Ishikawa (cell line): ENCODE measurements around the gene NUP85.

ENCODE experiments used
- CEBPB ChIP-seq: IDR thresholded peaks from 2 replicates; pipeline ENCODE4 v1.6.1; 2012
- CREB1 ChIP-seq: IDR thresholded peaks from 2 replicates; pipeline ENCODE4 v1.6.1; 2012; ENCODE audit warnings: low read depth
- EGR1 ChIP-seq: IDR thresholded peaks from 2 replicates; pipeline ENCODE4 v1.6.1; 2012
- EP300 ChIP-seq: IDR thresholded peaks from 2 replicates; pipeline ENCODE4 v1.6.1; 2012; ENCODE audit warnings: borderline replicate concordance
- FOXM1 ChIP-seq: IDR thresholded peaks from 2 replicates; pipeline ENCODE4 v1.6.1; 2012; ENCODE audit warnings: low read depth, borderline replicate concordance
- MAX ChIP-seq: IDR thresholded peaks from 2 replicates; pipeline ENCODE4 v1.6.1; 2012
- NFIC ChIP-seq: IDR thresholded peaks from 2 replicates; pipeline ENCODE4 v1.6.1; 2012
- RAD21 ChIP-seq: IDR thresholded peaks from 2 replicates; pipeline ENCODE4 v1.6.1; 2012; ENCODE audit warnings: low read depth
- TAF1 ChIP-seq: IDR thresholded peaks from 2 replicates; pipeline ENCODE4 v1.6.1; 2012; ENCODE audit warnings: low read depth, mild to moderate bottlenecking
- TCF12 ChIP-seq: IDR thresholded peaks from 2 replicates; pipeline ENCODE4 v1.6.1; 2012; ENCODE audit warnings: low read depth
- TEAD4 ChIP-seq: IDR thresholded peaks from 2 replicates; pipeline ENCODE4 v1.6.1; 2012
- YY1 ChIP-seq: IDR thresholded peaks from 2 replicates; pipeline ENCODE4 v1.6.1; 2012; ENCODE audit warnings: low read depth
- ZBTB7A ChIP-seq: IDR thresholded peaks from 2 replicates; pipeline ENCODE4 v1.6.1; 2012; ENCODE audit warnings: low read depth
- TF ChIP-seq, protein P1 (sequence below): IDR thresholded peaks from 2 replicates; pipeline ENCODE4 v1.6.1; 2012; ENCODE audit warnings: low read depth, mild to moderate bottlenecking
- TF ChIP-seq, protein P2 (sequence below): IDR thresholded peaks from 2 replicates; pipeline ENCODE4 v1.6.1; 2012

The NUP85 gene

DNA sequence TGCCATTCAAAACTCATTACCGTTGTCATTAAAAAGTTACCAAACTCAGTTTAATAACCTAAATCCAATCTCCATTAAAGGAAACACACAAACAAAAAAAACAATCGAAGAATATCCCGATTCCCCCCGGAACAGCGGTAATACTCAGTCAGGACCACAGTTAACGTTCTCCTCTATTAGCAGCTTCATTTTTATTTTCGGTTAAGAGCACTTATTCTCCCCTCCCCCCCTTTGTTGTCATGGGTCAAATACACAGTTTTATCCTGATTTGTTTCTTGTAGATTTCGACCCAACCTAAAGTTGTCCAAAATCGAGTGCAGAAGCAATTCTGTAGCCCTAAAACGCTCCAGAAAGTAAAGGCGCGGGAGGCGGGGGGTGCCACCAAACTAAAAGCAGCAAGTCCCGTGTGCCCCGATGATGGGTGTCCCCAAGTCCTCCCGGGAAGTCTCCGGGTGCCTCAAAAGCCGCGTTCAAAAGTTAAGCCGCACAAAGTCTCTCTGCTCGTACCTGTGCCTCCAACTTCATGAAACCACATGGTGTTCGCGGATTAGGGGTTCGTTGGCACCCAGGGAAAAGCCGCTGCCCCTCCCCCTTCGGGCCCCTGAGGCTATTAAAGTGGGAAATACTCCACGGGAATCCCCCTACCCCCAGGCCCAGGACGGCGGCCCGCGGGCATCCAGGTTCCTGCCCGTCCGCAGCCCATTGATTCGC lies 23.7 kb upstream of the NUP85 start:
- TF ChIP-seq MAX (0 out of 2 replicates have a peak, but pooled peaks have one; percentile 25), YY1 (no peak)

DNA sequence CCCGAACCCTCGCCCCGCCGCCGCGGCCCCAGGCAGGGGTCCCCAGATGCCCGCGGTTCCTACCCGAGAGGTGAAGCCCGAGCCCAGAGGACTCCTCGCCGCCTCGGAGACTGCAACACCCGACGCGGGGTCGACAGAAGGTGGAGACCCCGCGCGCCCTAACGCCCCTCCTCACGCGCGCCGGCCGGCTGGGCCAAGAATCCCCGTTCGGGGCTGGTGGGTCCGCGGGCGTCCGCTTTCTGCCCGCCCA lies 23.2 kb upstream of the NUP85 start:
- TF ChIP-seq ZBTB7A (peak; percentile 90), EP300 (0 out of 2 replicates have a peak, but pooled peaks have one; percentile 19)
- TF ChIP-seq, protein P1, sequence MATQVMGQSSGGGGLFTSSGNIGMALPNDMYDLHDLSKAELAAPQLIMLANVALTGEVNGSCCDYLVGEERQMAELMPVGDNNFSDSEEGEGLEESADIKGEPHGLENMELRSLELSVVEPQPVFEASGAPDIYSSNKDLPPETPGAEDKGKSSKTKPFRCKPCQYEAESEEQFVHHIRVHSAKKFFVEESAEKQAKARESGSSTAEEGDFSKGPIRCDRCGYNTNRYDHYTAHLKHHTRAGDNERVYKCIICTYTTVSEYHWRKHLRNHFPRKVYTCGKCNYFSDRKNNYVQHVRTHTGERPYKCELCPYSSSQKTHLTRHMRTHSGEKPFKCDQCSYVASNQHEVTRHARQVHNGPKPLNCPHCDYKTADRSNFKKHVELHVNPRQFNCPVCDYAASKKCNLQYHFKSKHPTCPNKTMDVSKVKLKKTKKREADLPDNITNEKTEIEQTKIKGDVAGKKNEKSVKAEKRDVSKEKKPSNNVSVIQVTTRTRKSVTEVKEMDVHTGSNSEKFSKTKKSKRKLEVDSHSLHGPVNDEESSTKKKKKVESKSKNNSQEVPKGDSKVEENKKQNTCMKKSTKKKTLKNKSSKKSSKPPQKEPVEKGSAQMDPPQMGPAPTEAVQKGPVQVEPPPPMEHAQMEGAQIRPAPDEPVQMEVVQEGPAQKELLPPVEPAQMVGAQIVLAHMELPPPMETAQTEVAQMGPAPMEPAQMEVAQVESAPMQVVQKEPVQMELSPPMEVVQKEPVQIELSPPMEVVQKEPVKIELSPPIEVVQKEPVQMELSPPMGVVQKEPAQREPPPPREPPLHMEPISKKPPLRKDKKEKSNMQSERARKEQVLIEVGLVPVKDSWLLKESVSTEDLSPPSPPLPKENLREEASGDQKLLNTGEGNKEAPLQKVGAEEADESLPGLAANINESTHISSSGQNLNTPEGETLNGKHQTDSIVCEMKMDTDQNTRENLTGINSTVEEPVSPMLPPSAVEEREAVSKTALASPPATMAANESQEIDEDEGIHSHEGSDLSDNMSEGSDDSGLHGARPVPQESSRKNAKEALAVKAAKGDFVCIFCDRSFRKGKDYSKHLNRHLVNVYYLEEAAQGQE, result no peak

DNA sequence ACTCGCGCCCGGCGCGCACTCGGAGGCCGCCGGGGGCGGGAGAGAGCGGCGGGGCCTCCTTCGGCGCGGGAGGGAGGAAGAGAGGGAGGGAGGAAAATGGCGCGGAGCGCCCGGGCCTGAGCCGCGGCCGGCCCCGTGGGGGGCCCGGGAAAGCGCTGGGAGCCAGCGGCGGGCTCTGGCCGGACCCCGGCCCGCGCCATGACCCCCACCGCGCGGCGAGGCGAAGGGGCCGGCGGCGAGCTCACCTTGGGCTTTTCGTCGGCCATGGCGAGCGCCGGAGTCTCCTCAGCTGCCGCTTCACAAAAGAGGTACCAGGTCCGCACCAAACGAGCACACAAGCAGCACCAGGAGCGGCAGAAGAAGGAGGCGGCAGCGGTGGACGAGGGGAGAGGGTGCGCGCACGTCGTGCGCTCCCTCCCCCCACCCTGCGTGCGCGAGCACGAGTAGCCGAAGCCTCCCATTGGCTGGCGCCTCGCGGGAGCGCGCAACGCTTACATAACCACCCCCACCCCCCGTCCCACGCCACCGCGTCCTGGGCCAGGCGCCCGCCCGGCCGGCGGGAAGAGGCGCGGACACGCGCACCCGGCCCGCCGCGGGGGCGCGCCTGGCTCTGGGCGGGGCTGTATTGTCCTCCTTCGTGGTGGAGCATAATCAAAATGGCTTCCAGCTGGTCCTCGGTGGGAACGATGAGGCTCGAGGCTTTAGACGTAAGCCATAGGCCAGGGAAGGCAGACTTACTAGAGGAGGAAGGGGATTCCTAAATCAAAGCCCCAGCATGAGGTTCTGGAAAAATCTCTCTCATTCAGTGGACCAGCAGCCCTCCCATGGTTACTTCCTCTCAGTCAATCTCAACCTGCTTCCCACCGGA lies 22.7 kb upstream of the NUP85 start, which contains the start of gene SUMO2:
Gene SUMO2 (minus strand): TSS at position 391 of the 868 bp plus-strand sequence. CDS start 125 bp downstream, at position 266.
- TF ChIP-seq CEBPB, result peak; percentile 74
- TF ChIP-seq, protein P2, sequence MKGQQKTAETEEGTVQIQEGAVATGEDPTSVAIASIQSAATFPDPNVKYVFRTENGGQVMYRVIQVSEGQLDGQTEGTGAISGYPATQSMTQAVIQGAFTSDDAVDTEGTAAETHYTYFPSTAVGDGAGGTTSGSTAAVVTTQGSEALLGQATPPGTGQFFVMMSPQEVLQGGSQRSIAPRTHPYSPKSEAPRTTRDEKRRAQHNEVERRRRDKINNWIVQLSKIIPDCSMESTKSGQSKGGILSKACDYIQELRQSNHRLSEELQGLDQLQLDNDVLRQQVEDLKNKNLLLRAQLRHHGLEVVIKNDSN, result no peak
- TF ChIP-seq EP300, result no peak
- peak; percentile 71 for TF ChIP-seq MAX
- TF ChIP-seq TAF1, result peak; percentile 98
- TF ChIP-seq NFIC, result peak; percentile 35; the same call in 1 of the 2 replicates
- peak; percentile 46 for TF ChIP-seq EGR1
- TF ChIP-seq TEAD4, result peak; percentile 29; the same call in 1 of the 2 replicates
- 0 out of 2 replicates have a peak, but pooled peaks have one; percentile 17 for TF ChIP-seq FOXM1
- TF ChIP-seq, protein P1, result no peak
- peak; percentile 21; the same call in 1 of the 2 replicates for TF ChIP-seq CREB1
- peak; percentile 94 for TF ChIP-seq YY1
- TF ChIP-seq TCF12, result 0 out of 2 replicates have a peak, but pooled peaks have one; percentile 15

- TF ChIP-seq RAD21 (no peak), FOXM1 (no peak), NFIC (no peak), EGR1 (no peak), TCF12 (no peak), ZBTB7A (no peak), EP300 (no peak), TAF1 (no peak), MAX (no peak)
- TF ChIP-seq, protein P1, result no peak
- TF ChIP-seq, protein P2, result no peak
These were observed 21.2 kb upstream of the NUP85 start for GRCh38 chr17:75183999-75184884.
